AG04450 (cell line): Measurements from ENCODE around the gene GYPC. TPM values are rescaled to one million over a fixed set of nuclear protein-coding genes. Genes with fewer than 3 reads are reported as not detected.

ENCODE experiments used
- CTCF ChIA-PET: fragments of 300-600, 350-600 bp; formaldehyde crosslinking; extraction: SDS; loops from one replicate; lab custom pipeline; 2022; ENCODE audit warnings: antibody characterized with exemption, inconsistent platforms; lab: Charles Lee
- POLR2A ChIA-PET: fragments of 350-600 bp; formaldehyde crosslinking; extraction: SDS; loops from one replicate; lab custom pipeline; 2021; ENCODE audit warnings: antibody characterized with exemption, inconsistent platforms; lab: Yijun Ruan, JAX
- DNase-seq: peaks from one replicate; pipeline ENCODE4 v3.0.0-alpha.2; 2011; ENCODE audit warnings: low read depth, low spot score
- H3K27ac ChIP-seq: one replicate; pipeline ENCODE4 v1.5.1; 2012; ENCODE audit warnings: low read depth, low read length, control low read depth
- H3K27me3 ChIP-seq: one replicate; pipeline ENCODE4 v1.6.0; 2012; ENCODE audit warnings: low read length; ENCODE audit not compliant: control insufficient read depth, insufficient read depth
- H3K4me3 ChIP-seq: 2 replicates; pipeline ENCODE4 v1.5.1; 2011; ENCODE audit warnings: mild to moderate bottlenecking, low read depth, low read length, control low read depth
- H3K9me3 ChIP-seq: 2 replicates; pipeline ENCODE4 v1.5.1; 2012; ENCODE audit warnings: low read length; ENCODE audit not compliant: control insufficient read depth, insufficient read depth
- CTCF ChIP-seq: IDR thresholded peaks from 2 replicates; pipeline ENCODE4 v1.5.1; 2011; ENCODE audit warnings: low read depth, low read length, control low read depth, inconsistent platforms
- polyA plus RNA-seq: library from polyadenylated mRNA; depleted of rRNA; stranded (reverse); fragments of >200 nt; gene quantifications from 2 replicates; pipeline ENCODE4 v1.2.3, GENCODE V29; 2011

Gene GYPC
- polyA plus RNA-seq, 1 experiment: 146 TPM

GRCh38 chr2:126623000-126623399 lies 33.0 kb upstream of the GYPC start:
- Histone ChIP-seq H3K4me3 (no peak overlapping the region), H3K27ac (no peak overlapping the region), H3K9me3 (no peaks in the 10 kb centered on the region), H3K27me3 (no peaks in the 10 kb centered on the region)
- no peak for TF ChIP-seq CTCF
- DNase-seq: no peak
- POLR2A ChIA-PET: no interaction called here
- CTCF ChIA-PET: no interaction called here

- no peak overlapping the region for H3K4me3 ChIP-seq
- DNase-seq: no peak
- H3K27me3 ChIP-seq: no peaks in the 10 kb centered on the region
- POLR2A ChIA-PET: no interaction called here
- no peak overlapping the region for H3K27ac ChIP-seq
- H3K9me3 ChIP-seq: no peaks in the 10 kb centered on the region
- no peak for TF ChIP-seq CTCF
- CTCF ChIA-PET: no interaction called here
Measured at GRCh38 chr2:126627643-126628042, 28.3 kb upstream of the GYPC start.

GRCh38 chr2:126634273-126634861 lies 21.6 kb upstream of the GYPC start:
- Histone ChIP-seq H3K9me3 (no peaks in the 10 kb centered on the region), H3K4me3 (no peak overlapping the region), H3K27me3 (peaks cover 14% of the 10 kb centered on the region), H3K27ac (no peak overlapping the region)
- POLR2A ChIA-PET: no interaction called here
- CTCF ChIA-PET: interaction anchor here (1.1 to 2.4 kb wide), 3 partner anchors 16 to 143 kb away, joined by 3 to 9 read pairs (median 4); no protein-coding TSS in a partner anchor
- no peak for DNase-seq
- peak; percentile 59 for TF ChIP-seq CTCF

GRCh38 chr2:126635281-126635680 lies 20.7 kb upstream of the GYPC start:
- Histone ChIP-seq H3K4me3 (no peak overlapping the region), H3K27ac (no peak overlapping the region), H3K9me3 (no peaks in the 10 kb centered on the region), H3K27me3 (peaks cover 14% of the 10 kb centered on the region)
- no peak for DNase-seq
- no peak for TF ChIP-seq CTCF
- POLR2A ChIA-PET: no interaction called here
- CTCF ChIA-PET: interaction anchor here (0.6 to 2.4 kb wide), 5 partner anchors 15 to 385 kb away, joined by 3 to 9 read pairs (median 4); no protein-coding TSS in a partner anchor

- H3K4me3 ChIP-seq: no peak overlapping the region
- DNase-seq: no peak
- TF ChIP-seq CTCF: no peak
- H3K9me3 ChIP-seq: no peaks in the 10 kb centered on the region
- H3K27ac ChIP-seq: no peak overlapping the region
- ChIA-PET POLR2A (no interaction called here), CTCF (interaction anchor here (0.6 to 2.4 kb wide), 5 partner anchors 15 to 386 kb away, joined by 3 to 9 read pairs (median 4); no protein-coding TSS in a partner anchor)
- peaks cover 14% of the 10 kb centered on the region for H3K27me3 ChIP-seq
Measured at GRCh38 chr2:126635736-126636135, 20.2 kb upstream of the GYPC start.
